Ureter (tissue), 1 donor: ENCODE results near the gene CAPZB. TPM values are rescaled to one million over a fixed set of nuclear protein-coding genes. Genes with fewer than 3 reads are reported as not detected.

Source experiments
- DNase-seq: peaks from one replicate; pipeline ENCODE4 v3.0.0-alpha.2; 2020; ENCODE audit warnings: low spot score
- total RNA-seq: library from RNA; stranded (reverse); gene quantifications from one replicate; pipeline ENCODE4 v1.2.4, GENCODE V29; 2023
- donor health status: DM: yes; HTN: yes; CAD: no.

CAPZB gene
- total RNA-seq, 1 donor from 2014 or later, result 284 TPM

DNA sequence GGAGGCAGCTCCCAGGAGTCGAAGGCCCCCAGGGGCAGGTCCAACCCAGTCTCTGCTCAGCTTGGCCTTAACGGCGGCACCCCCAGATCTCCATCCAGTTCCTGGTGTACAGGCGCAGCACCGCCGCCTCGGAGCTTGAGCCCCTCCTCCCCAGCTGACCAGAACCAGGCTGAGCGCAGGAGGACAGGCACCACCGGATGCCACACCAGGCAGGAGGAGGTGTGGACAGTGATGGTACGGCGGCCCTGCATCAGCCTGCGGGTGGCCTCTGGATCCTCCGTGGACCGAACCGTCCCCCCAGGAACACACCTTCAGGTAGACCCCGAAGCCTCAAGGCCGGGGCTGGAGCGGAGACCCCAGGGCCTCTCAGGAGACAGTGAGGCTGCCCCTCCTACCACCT, 156.9 kb downstream of the CAPZB start:
- DNase-seq, result no peak

DNA sequence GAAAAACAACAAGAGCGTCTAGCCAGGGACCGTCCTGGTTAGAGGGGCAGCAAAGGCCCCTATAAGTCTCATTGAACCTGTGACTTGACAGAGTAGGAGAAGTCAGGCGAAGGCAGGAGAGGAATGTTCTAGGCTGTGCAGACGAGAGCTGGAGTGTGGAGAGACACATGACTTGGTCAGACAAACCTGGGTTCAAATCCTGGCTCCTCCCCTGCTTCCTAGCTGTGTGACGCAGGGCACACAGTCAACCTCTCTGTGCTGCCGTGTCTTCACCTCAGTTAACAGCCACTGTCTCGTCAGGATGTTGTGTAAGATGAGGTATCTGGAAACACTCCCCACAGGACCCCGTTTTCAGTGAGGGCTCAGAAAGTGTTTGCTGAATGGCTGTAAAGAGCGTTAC, 157.6 kb downstream of the CAPZB start:
- no peak for DNase-seq

DNA sequence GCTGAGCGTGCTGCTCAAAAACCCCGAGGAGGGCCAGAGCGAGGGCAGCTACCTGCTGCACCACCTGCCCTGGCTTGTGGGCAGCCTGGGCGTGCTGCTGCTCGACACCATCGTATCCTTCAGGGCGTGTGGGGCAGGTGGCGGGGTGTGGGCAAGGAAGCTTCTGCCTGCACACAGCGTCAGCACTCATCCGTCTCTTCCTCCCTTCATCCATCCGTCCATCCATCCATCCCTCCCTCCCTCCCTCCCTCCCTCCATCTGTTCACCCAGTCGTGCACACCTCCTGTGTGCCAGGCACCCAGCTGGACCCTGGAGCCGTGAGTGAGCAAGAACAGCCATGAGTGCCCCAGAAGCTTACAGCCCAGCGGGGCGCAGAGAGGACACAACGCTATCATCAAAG, 158.0 kb downstream of the CAPZB start:
- no peak for DNase-seq

DNA sequence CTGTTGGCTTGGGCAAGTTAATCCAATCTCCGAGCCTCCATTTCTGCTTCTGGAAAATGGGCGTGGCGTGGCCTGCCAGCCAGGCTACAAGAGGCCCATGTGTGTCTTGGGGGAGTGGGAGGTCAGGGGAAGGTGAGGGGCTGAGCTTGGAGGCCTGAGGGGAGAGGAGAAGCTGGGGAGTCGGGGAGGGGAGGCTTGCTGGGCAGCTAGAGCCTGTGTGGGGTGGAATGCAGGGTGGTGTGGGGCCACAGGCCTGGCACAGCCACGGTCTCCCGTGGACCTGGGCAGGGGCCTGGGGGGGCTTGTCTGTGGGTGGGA, 158.6 kb downstream of the CAPZB start:
- DNase-seq, result no peak

DNA sequence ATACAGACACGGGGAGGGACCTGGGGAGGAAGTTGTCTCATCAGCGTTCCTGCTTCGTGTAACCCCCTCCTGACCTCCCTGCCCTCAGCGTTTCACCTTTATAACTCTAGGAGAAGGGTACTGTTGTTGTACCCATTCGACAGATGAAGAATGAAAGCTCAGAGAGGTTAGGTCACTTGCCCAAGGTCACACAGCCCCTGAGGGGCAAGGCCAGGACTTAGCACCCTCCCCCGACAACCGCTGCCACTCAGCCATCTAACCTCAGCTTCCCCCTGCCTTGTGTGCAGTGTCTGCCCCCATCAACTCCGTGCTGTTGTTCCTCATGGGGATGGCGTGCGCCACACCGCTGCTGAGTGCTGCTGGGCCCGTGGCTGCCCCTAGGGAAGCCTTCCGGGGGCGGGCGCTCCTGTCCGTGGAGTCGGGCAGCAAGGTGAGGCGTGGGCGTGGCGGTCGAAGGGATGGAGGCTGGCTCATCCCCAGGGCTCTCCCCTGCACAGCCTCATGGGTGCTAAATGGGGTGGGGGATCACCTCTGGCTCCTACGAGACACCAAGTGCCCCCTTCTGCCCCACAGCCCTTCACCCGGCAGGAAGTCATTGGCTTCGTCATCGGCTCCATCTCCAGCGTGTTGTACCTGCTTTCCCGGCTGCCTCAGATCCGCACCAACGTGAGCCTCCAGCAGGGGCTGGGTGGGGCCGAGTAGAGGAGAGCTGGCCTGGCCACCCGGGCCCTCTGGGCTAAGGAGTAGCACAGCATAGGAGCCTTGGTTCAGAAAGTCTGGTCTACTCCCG, 159.2 kb downstream of the CAPZB start:
- no peak for DNase-seq

DNA sequence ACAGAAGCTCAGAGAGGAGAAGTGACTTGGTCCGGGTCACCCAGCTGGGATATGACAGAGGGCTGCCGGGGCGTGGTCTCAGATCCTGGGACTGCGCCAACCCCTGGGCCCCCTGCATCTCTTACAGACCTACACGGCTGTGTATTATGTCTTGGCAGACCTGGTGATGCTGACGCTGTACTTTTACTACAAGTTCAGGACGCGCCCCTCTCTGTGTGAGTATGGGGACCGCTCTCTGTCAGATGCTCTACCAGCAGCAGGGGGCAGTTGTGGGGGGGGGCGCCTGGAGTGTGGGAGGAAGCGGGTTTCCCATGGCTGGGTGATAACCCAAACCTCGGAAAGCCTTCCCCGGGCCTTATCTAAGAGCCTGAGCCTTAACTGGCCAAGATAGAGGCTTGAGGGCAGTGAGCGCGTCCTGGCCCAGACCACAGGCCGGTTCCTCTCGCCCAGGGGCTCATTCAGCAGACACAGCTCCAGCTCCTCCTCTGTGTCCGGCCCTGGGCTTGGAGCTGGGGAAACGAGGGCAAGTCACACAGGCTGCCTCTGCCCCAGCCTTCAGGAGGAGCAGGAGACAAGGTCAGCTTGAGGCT, 159.9 kb downstream of the CAPZB start:
- no peak for DNase-seq

DNA sequence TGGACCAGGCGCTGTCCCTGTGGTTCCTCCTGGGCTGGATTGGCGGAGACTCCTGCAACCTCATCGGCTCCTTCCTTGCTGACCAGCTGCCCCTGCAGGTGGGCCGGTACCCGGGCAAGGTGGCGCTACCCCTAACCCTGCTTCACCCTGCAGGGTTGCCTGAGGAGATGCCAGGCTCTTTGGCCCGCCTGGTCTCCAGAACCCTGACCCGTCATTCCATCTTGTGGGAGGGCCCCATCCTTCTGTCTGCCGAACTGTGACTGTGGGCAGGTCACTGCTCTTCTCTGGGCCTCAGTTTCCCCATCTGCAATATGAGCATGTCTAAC, 160.7 kb downstream of the CAPZB start:
- DNase-seq, result no peak

DNA sequence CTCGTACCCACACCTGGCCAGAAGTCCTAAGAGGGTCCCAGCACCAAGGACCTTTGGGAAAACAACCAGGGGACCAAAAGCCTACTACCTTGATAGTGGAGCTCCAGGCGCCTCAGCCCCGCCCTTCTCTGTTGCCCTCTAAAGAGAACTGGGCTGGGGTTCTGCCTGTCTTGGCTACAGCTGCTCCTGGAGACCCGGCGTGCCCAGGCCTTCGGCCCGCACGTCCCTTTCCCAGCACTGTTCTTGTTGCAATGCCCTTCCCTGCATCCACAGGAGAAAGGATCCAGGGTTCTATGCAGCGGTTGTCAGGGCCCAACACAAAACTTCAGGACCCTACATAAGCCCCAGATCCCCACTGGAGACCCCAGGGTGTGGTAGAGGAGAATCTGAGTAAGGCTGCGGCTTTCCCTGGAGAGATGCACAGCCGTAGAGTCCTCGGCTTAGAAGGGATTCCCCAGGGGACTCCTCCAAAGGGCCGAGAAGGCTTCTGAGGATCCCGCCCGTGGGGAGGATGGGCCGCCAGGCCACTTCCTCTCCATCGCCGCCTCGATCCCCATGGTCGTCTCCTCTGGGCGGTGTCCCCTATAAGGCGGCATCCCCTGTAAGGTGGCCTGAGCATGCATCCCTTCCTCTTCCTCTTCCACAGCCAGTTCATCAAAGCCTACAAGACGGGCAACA, 161.2 kb downstream of the CAPZB start:
- no peak for DNase-seq

DNA sequence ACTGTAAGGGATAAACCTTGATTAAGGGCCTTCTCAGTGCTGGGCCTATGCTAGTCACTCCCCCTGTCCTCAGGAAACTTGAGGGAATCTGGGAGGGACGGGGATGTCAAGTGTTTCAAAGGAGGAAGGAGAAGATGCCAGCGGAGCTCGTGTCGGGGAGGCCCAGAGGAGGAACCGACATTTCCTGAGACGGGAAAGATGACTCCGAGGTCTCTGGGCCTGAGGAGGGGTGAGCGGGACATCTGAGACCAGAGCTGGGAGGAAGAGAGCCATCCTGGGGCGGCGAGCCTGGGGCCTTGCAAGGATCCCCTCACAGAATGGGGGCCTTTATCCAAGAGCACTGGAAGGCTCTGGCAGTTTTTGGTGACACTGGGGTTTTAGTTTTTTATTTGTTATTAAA, 162.9 kb downstream of the CAPZB start:
- DNase-seq, result no peak

DNA sequence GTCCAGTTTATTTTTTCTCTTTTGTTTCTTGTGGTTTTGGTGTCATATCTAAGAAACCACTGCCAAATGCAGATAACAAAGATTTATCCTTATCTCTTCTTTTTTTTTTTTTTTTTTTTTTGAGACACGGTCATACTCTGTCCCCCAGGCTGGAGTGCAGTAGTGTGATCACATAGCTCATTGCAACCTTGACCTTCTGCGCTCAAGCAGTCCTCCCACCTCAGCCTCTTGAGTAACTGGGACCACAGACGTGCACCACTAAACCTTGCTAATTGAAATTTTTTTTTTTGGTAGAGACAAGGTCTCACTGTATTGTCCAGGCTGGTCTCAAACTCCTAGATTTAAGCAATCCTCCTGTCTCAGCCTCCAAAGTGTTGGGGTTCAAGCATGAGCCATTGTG, 164.3 kb downstream of the CAPZB start:
- no peak for DNase-seq

DNA sequence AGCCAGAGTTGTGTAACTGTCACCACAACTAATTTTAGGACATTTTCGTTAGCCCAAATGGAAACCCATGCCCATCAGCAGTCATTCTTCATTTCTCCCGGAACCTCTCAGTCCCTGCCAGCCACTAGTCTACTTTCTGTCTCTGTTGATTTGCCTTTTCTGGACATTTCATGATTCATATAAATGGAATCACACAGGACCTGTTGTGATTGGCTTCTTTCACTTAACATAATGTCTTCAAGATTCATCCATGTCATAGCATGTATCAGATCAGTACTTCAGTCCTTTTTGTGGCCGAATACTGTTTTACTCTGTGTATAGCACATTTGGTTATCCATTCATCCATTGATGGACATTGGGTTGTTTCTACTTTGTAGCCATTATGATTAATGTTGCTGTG, 166.1 kb downstream of the CAPZB start:
- DNase-seq, result no peak

DNA sequence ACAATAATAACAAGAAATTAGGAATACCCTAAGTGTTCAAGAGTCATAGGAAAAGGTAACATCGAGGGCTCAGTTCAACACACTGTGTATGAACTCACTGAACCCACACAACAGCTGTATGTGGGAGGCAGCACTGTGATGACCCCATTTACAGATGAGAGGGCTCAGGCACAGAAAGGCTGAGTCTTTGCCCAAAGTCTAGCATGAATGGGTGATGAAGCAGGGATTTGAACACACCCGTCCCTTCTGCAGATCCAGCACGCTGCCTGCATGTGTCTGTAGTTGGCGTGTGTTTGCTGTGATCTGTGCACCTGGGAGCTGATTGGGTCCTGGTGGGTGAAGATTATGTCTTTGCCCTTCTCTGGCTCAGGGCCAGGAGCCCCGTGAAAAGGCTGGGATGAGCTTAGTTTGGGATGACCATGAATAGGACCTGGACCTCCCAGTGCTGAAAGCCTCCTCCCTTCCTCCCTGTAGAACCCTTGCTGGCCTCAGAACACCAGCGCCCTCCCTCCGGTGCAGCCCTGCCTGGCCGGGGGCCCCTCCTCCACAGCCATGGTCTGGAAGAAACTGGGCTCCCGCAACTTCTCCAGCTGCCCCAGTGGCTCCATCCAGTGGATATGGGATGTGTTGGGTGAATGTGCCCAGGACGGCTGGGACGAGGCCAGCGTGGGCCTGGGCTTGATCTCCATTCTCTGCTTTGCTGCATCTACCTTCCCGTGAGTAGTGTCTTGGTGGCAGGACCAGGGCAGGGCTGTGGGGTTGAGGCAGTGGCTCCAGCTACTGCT, 168.0 kb downstream of the CAPZB start:
- no peak for DNase-seq

DNA sequence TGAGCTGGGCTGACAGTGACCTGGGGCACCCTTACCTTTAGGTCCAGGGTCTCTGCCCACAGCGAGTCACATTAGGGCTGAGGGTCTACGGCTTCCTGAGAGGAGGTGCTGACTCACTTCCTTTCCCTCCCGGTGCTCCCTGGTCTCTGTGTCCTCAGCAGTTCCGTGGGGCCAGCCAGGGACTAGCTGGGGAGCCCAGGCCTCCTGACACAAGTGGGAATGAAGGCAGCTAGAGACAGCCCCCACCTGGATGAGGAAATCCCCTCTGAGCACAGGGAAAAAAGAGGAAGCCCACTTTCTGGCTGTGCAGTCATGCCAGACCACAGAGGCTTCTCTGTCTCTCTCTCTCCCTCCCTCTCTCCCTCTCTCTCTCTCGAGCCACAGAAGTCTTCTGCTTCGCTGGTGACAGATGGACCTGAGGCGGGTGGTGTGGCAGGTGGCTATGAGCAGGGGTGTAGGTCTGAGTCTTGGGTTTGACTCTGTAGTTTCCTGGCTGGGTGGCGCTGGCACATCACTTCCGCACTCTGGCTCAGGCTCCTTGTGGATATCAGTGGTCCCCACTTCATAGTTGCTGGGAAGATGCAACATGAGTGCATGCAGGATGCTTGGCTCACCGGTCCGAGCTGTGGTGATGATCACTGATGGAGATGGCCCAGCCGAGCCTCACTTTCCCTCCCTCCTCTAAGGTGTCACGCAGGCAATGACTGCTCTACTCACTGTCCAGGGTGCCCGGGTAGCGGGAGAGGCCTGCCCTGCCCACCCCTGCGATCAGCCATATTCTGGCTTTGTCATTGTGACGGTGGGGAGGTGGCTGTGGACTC, 169.8 kb downstream of the CAPZB start:
- DNase-seq, result no peak

DNA sequence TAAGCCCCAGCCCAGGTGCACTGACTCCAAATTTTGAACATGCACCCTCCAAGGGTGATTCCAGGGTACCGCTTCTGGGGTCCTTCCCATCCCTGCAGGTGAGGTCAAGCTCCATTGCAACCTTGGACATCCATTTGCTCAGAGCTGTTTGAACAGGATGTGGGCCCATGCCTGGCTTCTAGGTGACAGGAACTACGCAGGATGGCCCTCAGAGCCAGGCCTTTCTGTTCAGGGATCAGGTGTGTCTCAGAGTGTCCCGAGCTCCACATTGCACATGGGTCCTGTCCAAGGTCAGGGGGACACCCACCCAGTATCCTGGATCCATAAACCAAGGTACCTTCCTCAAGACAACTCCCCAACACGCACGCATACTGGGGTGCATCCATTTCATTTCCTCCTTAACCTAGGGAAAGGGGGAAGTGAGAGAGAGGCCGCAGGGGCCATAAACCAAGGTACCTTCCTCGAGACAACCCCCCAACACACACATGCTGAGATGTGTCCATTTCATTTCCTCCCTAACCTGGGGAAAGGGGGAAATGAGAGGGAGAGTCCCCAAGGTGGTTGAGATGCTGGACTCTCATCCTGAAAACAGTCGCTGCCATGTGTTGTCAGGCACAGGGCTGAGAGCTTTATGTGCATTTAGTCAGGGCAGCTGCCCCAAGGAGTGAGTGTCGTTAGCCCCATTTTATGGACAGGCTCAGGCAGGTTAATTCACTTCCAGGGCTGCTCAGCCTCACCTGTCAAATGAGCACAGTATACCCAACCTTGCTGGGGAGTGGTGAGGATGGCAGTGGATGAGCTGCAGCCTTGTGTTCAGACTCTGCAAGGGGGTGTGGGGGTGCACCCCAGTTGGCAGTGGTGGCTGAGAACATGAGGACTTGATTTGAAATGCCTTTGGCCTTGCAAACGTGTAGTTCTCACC, 171.1 kb downstream of the CAPZB start:
- no peak for DNase-seq

DNA sequence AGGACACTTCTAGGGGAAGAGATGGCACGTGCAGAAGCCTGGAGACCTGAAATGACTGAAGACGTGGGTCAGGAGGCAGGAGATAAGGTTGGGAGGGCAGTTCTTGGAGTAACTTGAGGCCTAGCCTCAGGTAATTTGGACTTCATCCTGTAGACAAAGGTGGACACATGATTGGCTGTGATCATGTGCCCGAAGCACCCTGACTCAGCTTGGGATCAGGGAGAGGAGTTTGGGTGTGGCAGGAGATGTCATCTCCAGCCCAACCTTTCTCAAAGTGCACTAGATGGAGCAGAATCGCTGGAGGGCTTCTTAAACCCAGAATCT, 171.7 kb downstream of the CAPZB start:
- no peak for DNase-seq

DNA sequence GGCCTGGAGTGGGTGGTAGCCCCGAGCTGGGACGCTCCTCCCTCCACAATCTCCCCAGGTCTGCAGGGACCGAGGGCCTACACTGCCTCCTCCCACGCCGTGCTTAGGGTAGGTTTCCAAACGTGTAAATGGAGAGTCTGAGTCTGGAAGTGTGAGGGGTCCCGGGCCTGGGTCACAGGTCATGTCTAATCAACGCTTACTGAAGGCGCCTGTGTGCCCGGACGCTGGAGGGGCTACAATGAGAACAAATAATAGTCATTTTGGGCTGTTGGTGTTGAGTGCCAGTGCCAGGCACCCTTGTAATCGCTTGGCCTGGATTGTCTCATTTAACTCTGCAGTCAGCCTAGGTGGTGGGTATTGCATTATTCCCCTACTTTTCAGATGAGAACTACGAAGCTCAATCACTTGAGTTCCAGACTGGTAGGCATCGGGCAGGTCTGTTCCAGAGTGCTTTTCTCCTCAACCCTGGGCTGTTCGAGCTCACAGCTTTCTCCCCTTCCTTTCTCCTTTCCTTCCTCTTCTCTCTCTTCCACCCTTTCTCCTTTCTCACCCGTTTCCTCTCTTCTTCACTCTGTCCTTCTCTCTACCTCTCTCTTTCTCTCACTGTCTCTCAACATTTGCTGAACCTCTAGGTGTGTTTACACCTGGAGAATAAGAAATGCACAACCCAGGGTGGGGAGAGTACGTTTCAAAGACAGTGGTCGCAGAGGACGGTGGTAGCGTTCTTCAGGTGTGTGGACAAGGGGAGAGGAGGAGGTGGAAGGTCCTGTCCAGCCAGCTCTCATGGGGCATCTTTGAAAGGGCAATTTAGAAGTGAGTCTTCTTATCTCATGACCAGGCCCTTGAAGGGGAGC, 172.3 kb downstream of the CAPZB start:
- no peak for DNase-seq

DNA sequence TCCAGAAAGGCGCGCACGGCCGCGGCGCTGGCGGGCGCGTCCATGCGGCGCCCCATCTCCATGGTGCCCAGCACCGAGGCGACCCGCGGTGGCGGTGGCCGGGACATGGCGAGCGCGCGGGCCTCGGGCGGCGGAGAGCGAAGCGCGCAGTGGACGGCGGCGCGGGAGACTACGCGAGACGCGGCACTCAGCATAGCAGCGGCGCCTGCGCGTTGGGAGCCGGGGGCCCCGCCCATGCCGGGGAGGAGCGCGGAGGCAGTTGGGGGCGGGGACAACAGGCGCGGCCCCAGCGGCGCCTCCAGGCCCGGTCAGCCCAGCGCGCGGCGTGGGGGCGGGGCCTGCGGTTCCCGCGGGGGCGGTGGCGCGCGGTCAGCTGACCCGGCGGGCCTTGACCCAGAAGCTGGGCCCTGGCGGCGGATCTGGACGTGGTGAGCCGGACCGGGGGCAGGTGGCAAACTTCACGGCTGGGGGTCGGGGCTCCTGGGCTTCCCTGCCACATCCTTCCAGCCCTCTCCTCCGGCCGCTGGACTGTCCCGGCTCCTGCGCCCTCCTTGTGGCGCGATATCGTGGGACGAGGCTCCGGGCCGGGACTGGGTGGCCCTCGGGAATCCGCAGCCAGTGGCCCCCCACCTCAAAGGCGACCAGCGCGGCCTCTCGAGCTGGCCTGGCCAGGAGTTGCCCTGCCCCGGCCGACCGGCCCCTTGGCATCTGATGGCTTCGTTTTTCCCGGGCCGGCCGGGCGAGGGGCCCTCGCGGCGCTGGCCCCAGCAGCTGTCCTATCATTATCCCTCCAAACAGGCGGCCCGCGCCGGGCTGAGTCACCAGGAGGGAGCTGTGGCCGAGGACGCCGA, 173.2 kb downstream of the CAPZB start, which contains the start of the genes AKR7A2 and SLC66A1:
TSS of gene AKR7A2 (minus strand) at position 214 of the 851 bp plus-strand sequence. CDS start at position 194, 20 bp downstream.
TSS of gene SLC66A1 (plus strand) at position 396 of the 851 bp plus-strand sequence. CDS start 5,352 bp downstream, outside the sequence.
- peak; percentile 89 for DNase-seq

DNA sequence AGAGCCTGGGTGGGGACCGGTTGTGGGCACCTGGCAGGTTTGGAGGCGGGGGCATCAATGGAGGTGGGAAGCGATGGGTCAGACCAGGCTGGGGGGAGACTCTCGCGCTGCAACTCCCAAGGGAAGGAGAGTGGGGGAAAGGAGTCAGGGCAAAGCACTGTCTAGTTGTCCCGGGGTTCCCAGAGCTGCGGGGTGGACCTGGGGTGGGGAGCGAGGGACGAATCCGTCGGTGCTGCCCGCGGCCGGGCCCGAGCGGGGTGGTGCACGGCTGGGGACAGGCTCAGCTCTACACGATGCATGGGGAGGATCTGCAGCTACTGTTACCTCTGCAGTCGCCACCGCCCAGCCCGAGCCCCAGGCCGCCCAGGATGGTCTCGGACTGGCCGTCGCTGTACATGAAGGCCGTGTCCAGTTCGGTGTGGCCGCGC, 173.8 kb downstream of the CAPZB start:
- no peak for DNase-seq
